ENCODE measurements around the gene C20orf202. TPM values are rescaled to one million over a fixed set of nuclear protein-coding genes. Genes with fewer than 3 reads are reported as not detected.

C20orf202 gene
- total RNA-seq, 1 experiment from 2014 or later = not detected

DNA sequence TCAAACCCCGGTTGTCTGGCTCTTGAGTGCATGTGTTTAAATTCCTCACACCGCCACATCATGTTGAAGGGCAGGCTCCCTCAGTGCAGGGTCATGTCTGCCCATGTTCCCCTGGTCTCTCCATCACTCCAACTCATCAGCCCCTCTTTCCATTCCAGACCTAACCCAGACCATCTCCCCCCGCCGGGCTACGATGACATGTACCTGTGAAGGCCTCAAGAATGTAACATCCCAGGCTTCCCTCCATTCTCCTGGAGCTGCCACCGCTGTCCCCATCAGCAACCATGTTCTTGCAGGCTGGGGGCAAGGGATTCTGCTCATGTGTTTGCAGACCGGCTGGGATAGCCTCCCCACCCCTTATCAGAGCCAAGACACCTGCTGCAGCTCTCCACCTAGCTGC is 38.4 kb upstream of the C20orf202 start:
- Histone ChIP-seq H3K4me3 (replicated peaks in 1 of 2; ENCODE audit: low read depth in 1 of 2, low read length in 2 of 2) (no peak overlapping the region), H3K4me2 (ENCODE audit: low read length) (no peak overlapping the region), H3K4me1 (ENCODE audit: control insufficient read depth in 1 of 2, insufficient read depth in 2 of 2, low read length in 2 of 2) (no peaks in the 10 kb centered on the region), H4K20me1 (ENCODE audit: insufficient read depth) (no peaks in the 10 kb centered on the region), H2AFZ (ENCODE audit: low read depth, low read length, poor library complexity, severe bottlenecking) (no peak overlapping the region), H3K27ac (ENCODE audit: low read depth, low read length) (no peak overlapping the region), H3K27me3 (ENCODE audit: insufficient read depth, low read length) (no peaks in the 10 kb centered on the region), H3K79me2 (ENCODE audit: insufficient read depth, low read length) (no peaks in the 10 kb centered on the region; the same call in 1 of the 2 replicates), H3K9ac (ENCODE audit: low read length) (no peak overlapping the region), H3K9me2 (ENCODE audit: insufficient read depth) (no peaks in the 10 kb centered on the region), H3K36me3 (ENCODE audit: control insufficient read depth in 1 of 2, insufficient read depth in 2 of 2, low read length in 2 of 2) (peaks cover 32 to 53% of the 10 kb centered on the region in 2 experiments), H3K9me3 (ENCODE audit: control insufficient read depth in 1 of 2, insufficient read depth in 1 of 2, low read depth in 1 of 2, low read length in 2 of 2) (no peaks in the 10 kb centered on the region)
- no peak for TF ChIP-seq EGR1 (IDR thresholded peaks at IDR 0.05; ENCODE audit: low read depth)
- TF ChIP-seq, protein P1, sequence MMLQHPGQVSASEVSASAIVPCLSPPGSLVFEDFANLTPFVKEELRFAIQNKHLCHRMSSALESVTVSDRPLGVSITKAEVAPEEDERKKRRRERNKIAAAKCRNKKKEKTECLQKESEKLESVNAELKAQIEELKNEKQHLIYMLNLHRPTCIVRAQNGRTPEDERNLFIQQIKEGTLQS (IDR thresholded peaks at IDR 0.05) = no peak
- TF ChIP-seq, protein P2, sequence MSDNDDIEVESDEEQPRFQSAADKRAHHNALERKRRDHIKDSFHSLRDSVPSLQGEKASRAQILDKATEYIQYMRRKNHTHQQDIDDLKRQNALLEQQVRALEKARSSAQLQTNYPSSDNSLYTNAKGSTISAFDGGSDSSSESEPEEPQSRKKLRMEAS (IDR thresholded peaks at IDR 0.05) = no peak
- no peak for TF ChIP-seq RAD21 (IDR thresholded peaks at IDR 0.05; ENCODE audit: low read depth)
- TF ChIP-seq POLR2AphosphoS5 (IDR thresholded peaks at IDR 0.05; ENCODE audit: low read depth, low read length) = no peak
- no peak for TF ChIP-seq JUND (IDR thresholded peaks at IDR 0.05)
- TF ChIP-seq, protein P3, sequence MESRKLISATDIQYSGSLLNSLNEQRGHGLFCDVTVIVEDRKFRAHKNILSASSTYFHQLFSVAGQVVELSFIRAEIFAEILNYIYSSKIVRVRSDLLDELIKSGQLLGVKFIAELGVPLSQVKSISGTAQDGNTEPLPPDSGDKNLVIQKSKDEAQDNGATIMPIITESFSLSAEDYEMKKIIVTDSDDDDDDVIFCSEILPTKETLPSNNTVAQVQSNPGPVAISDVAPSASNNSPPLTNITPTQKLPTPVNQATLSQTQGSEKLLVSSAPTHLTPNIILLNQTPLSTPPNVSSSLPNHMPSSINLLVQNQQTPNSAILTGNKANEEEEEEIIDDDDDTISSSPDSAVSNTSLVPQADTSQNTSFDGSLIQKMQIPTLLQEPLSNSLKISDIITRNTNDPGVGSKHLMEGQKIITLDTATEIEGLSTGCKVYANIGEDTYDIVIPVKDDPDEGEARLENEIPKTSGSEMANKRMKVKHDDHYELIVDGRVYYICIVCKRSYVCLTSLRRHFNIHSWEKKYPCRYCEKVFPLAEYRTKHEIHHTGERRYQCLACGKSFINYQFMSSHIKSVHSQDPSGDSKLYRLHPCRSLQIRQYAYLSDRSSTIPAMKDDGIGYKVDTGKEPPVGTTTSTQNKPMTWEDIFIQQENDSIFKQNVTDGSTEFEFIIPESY (IDR thresholded peaks at IDR 0.05; ENCODE audit: extremely low read depth, insufficient replicate concordance, low read length) = no peak
- no peak for TF ChIP-seq SIN3A (IDR thresholded peaks at IDR 0.05; ENCODE audit: low read depth)
- no peak for TF ChIP-seq ZNF274 (IDR thresholded peaks at IDR 0.05; ENCODE audit: low read depth, low read length)
- TF ChIP-seq YY1 (IDR thresholded peaks at IDR 0.05; ENCODE audit: extremely low read depth, insufficient replicate concordance, low read depth, low read length) = no peak
- intact Hi-C loops (cut with micrococcal nuclease) = no loop called here
- ChIA-PET CTCF (no interaction called here), RAD21 (ENCODE audit: low non-redundant PET in 1 of 2, low total read pairs in 2 of 2, uncharacterized antibody in 2 of 2, unreplicated experiment in 2 of 2) (no interaction called here), POLR2A (no interaction called here)
- no peak for ATAC-seq
- DNase-seq (ENCODE audit: low read depth, low spot score) = no peak
- BruUV-seq (replicated peaks) = TSS peak; percentile 59

Measured in HCT116 (cell line).